H9 (cell line): ENCODE results near the gene HMGB1. TPM values are rescaled to one million over a fixed set of nuclear protein-coding genes. Genes with fewer than 3 reads are reported as not detected.
A peak's percentile ranks its signal among the peaks of the same experiment; 100 is the strongest.

Experiments
- DNase-seq: peaks from one replicate; pipeline ENCODE4 v3.0.0-alpha.2; 2017
- H2AFZ ChIP-seq: one replicate; pipeline ENCODE4 v1.6.1; 2013; ENCODE audit warnings: mild to moderate bottlenecking, low read length, control low read depth, moderate library complexity
- H2AK5ac ChIP-seq: 2 replicates; pipeline ENCODE4 v1.6.1; 2013; ENCODE audit warnings: low read length, control low read depth, mixed read lengths; ENCODE audit not compliant: insufficient read length
- H2BK120ac ChIP-seq: one replicate; pipeline ENCODE4 v1.6.1; 2013; ENCODE audit warnings: low read depth, mild to moderate bottlenecking, low read length, control low read depth, inconsistent platforms; ENCODE audit not compliant: poor library complexity, severe bottlenecking
- H2BK12ac ChIP-seq: 2 replicates; pipeline ENCODE4 v1.6.1; 2013; ENCODE audit warnings: low read length, control low read depth, mixed read lengths, low read depth; ENCODE audit not compliant: insufficient read length
- H2BK15ac ChIP-seq: 2 replicates; pipeline ENCODE4 v1.6.1; 2013; ENCODE audit warnings: low read depth, low read length, control low read depth
- H2BK20ac ChIP-seq: one replicate; pipeline ENCODE4 v1.6.1; 2013; ENCODE audit warnings: low read depth, mild to moderate bottlenecking, low read length, control low read depth, inconsistent platforms; ENCODE audit not compliant: poor library complexity, severe bottlenecking
- H2BK5ac ChIP-seq: 2 replicates; pipeline ENCODE4 v1.6.1; 2013; ENCODE audit warnings: low read length, control low read depth, mixed read lengths; ENCODE audit not compliant: insufficient read length
- H3K14ac ChIP-seq: 2 replicates; pipeline ENCODE4 v1.6.1; 2013; ENCODE audit warnings: low read length, control low read depth; ENCODE audit not compliant: insufficient read depth
- H3K18ac ChIP-seq: 2 replicates; pipeline ENCODE4 v1.6.1; 2013; ENCODE audit warnings: low read depth, mild to moderate bottlenecking, mixed read lengths, low read length, control low read depth; ENCODE audit not compliant: insufficient read length
- H3K23ac ChIP-seq: 2 replicates; pipeline ENCODE4 v1.6.1; 2013; ENCODE audit warnings: low read length, control low read depth, mixed read lengths, low read depth; ENCODE audit not compliant: insufficient read length
- H3K23me2 ChIP-seq: 2 replicates; pipeline ENCODE4 v1.6.1; 2013; ENCODE audit warnings: low read depth, mild to moderate bottlenecking, mixed read lengths, low read length, control low read depth; ENCODE audit not compliant: insufficient read length, poor library complexity, severe bottlenecking
- H3K27ac ChIP-seq: 2 replicates; pipeline ENCODE4 v1.5.1; 2013; ENCODE audit warnings: low read length, control low read depth, mixed read lengths, low read depth; ENCODE audit not compliant: insufficient read length
- H3K27me3 ChIP-seq: 2 replicates; pipeline ENCODE4 v1.6.1; 2013; ENCODE audit warnings: low read length, control low read depth, inconsistent platforms; ENCODE audit not compliant: insufficient read depth
- H3K4ac ChIP-seq: 2 replicates; pipeline ENCODE4 v1.6.1; 2013; ENCODE audit warnings: low read depth, mild to moderate bottlenecking, control low read depth, inconsistent platforms, low read length, moderate library complexity
- H3K4me1 ChIP-seq: 2 replicates; pipeline ENCODE4 v1.6.1; 2013; ENCODE audit warnings: low read length, control low read depth, inconsistent platforms; ENCODE audit not compliant: insufficient read depth
- H3K4me2 ChIP-seq: 2 replicates; pipeline ENCODE4 v1.6.1; 2013; ENCODE audit warnings: low read length, control low read depth, mixed read lengths; ENCODE audit not compliant: insufficient read length, insufficient read depth
- H3K56ac ChIP-seq: 2 replicates; pipeline ENCODE4 v1.6.1; 2013; ENCODE audit warnings: low read depth, mild to moderate bottlenecking, mixed read lengths, low read length, control low read depth; ENCODE audit not compliant: insufficient read length
- H3K79me1 ChIP-seq: 2 replicates; pipeline ENCODE4 v1.6.1; 2013; ENCODE audit warnings: low read depth, mild to moderate bottlenecking, moderate library complexity, low read length, control low read depth, inconsistent platforms; ENCODE audit not compliant: insufficient read depth, poor library complexity, severe bottlenecking
- H3K79me2 ChIP-seq: 2 replicates; pipeline ENCODE4 v1.6.1; 2013; ENCODE audit warnings: low read length, control low read depth, inconsistent platforms; ENCODE audit not compliant: insufficient read depth
- H3K9ac ChIP-seq: 2 replicates; pipeline ENCODE4 v1.6.1; 2013; ENCODE audit warnings: low read length, control low read depth, mixed read lengths; ENCODE audit not compliant: insufficient read length; ENCODE audit errors: extremely low read depth
- H3K9me3 ChIP-seq: one replicate; pipeline ENCODE4 v1.6.1; 2013; ENCODE audit warnings: low read depth, low read length, inconsistent platforms; ENCODE audit not compliant: control insufficient read depth
- H3T11ph ChIP-seq: one replicate; pipeline ENCODE4 v1.6.1; 2013; ENCODE audit warnings: mild to moderate bottlenecking, low read length, control low read depth, inconsistent platforms
- H4K20me1 ChIP-seq: one replicate; pipeline ENCODE4 v1.6.1; 2013; ENCODE audit not compliant: control insufficient read depth, insufficient read length, insufficient read depth
- H4K5ac ChIP-seq: 2 replicates; pipeline ENCODE4 v1.6.1; 2013; ENCODE audit warnings: low read depth, mild to moderate bottlenecking, mixed read lengths, low read length, control low read depth; ENCODE audit not compliant: insufficient read length
- H4K8ac ChIP-seq: replicated peaks from 2 replicates; pipeline ENCODE4 v1.6.1; 2013; ENCODE audit warnings: low read length, control low read depth, mixed read lengths, low read depth; ENCODE audit not compliant: insufficient read length
- H4K91ac ChIP-seq: 2 replicates; pipeline ENCODE4 v1.6.1; 2013; ENCODE audit warnings: low read depth, mild to moderate bottlenecking, moderate library complexity, mixed read lengths, low read length, control low read depth; ENCODE audit not compliant: insufficient read length
- H3K27ac Mint-ChIP-seq, 3 experiments: 2 replicates in 2 of 3; 3 replicates in 1 of 3; pipeline ENCODE4 v1.8.0; 2020 to 2021; ENCODE audit warnings: mixed read lengths in 3 of 3, mild to moderate bottlenecking in 1 of 3, moderate library complexity in 1 of 3
- H3K27me3 Mint-ChIP-seq: 2 replicates; pipeline ENCODE4 v1.8.0; 2021; ENCODE audit warnings: low read depth, mild to moderate bottlenecking, moderate library complexity, mixed read lengths
- H3K36me3 Mint-ChIP-seq, 3 experiments: 2 replicates in 2 of 3; 3 replicates in 1 of 3; pipeline ENCODE4 v1.8.0; 2020 to 2021; ENCODE audit warnings: low read depth in 3 of 3, mixed read lengths in 3 of 3; ENCODE audit not compliant: insufficient read depth in 1 of 3
- H3K4me1 Mint-ChIP-seq, 2 experiments: 2 replicates each; pipeline ENCODE4 v1.8.0; 2020; ENCODE audit warnings: mixed read lengths in 2 of 2
- H3K4me3 Mint-ChIP-seq, 2 experiments: 2 replicates in 1 of 2; 3 replicates in 1 of 2; pipeline ENCODE4 v1.8.0; 2020 to 2021; ENCODE audit warnings: mild to moderate bottlenecking in 2 of 2, mixed read lengths in 2 of 2, moderate library complexity in 1 of 2
- H3K9me3 Mint-ChIP-seq, 2 experiments: 2 replicates in 1 of 2; 3 replicates in 1 of 2; pipeline ENCODE4 v1.8.0; 2020; ENCODE audit warnings: mild to moderate bottlenecking in 2 of 2, mixed read lengths in 2 of 2, moderate library complexity in 1 of 2
- CTCF ChIP-seq: fragments of 200-600 bp; sonication (generic); conservative IDR thresholded peaks from 3 replicates; pipeline ENCODE4 v1.8.0; 2021; ENCODE audit warnings: antibody characterized with exemption, mild to moderate bottlenecking
- WGBS: extraction: QIAGEN DNeasy Blood & Tissue Kit; methylation state at CpG from one replicate; pipeline ENCODE4 v1.1.7; 2013; ENCODE audit warnings: missing lambda C conversion rate, low lambda C conversion rate, mixed read lengths; ENCODE audit not compliant: insufficient read length; ENCODE audit errors: extremely low coverage; 5-methylcytosine and 5-hydroxymethylcytosine counted together
- total RNA-seq: library from RNA; stranded (reverse); gene quantifications from 2 replicates; pipeline ENCODE4 v1.2.1, GENCODE V29; 2021

Gene HMGB1
- total RNA-seq, 1 experiment from 2014 or later: 688 TPM

DNA sequence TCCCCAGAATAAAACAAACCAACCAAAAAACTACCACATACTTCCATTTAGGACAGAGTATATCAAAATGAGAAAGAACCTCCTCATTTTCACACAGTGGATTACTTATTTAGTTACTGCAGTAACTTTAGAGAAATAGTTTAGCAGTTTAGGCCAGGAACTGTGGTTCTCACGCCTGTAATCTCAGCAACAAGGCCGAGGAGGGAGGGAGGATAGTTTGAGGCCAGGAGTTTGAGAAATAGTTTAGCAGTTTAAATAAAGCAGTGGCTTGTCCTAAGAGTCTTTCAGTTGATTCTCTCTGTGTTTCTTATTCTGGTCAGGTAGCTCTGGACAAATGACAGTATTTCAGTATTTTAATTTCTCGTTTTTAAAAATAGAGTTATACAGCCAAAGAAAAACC lies 9.4 kb downstream of the HMGB1 start:
- Mint-ChIP-seq H3K36me3 (peaks cover 1 to 19% (median 2%) of the 10 kb centered on the region in 3 experiments), H3K9me3 (no peaks in the 10 kb centered on the region), H3K4me3 (no peak overlapping the region), H3K27ac (peak overlapping the region in 1 of 3 experiments; percentile 44; a peak in 2 of 7 replicates), H3K4me1 (peaks cover 0 to under 1% of the 10 kb centered on the region in 2 experiments; a peak in 1 of 4 replicates), H3K27me3 (no peaks in the 10 kb centered on the region; the same call in 1 of the 2 replicates)
- Histone ChIP-seq H3K9ac (no peak overlapping the region), H2BK20ac (no peak overlapping the region), H3K4me1 (no peaks in the 10 kb centered on the region), H3K4ac (no peak overlapping the region), H2BK12ac (no peak overlapping the region), H3K4me2 (no peak overlapping the region), H3K23ac (no peak overlapping the region), H2AK5ac (no peak overlapping the region), H2BK15ac (no peak overlapping the region), H4K5ac (no peak overlapping the region), H3K79me1 (no peaks in the 10 kb centered on the region), H3K9me3 (no peaks in the 10 kb centered on the region), H4K8ac (no peak overlapping the region), H3K56ac (no peak overlapping the region), H3K79me2 (no peaks in the 10 kb centered on the region), H3T11ph (no peak overlapping the region), H4K91ac (no peak overlapping the region), H3K23me2 (no peaks in the 10 kb centered on the region), H3K18ac (no peak overlapping the region), H3K27me3 (no peaks in the 10 kb centered on the region), H2AFZ (no peak overlapping the region), H4K20me1 (no peaks in the 10 kb centered on the region), H3K27ac (no peak overlapping the region), H2BK5ac (no peak overlapping the region), H3K14ac (no peak overlapping the region), H2BK120ac (no peak overlapping the region)
- no peak for DNase-seq
- WGBS: no CpG with 5 or more reads among the region's 3 CpGs
- TF ChIP-seq CTCF: no peak
